HG02678 (cell line): ENCODE data around the gene SLIT3.
"Not testable (repeated sequence)": the region's sequence is repeated elsewhere in the genome, so short reads cannot be mapped to it uniquely, and the experiment has no call there.

Experiments
- ATAC-seq: cut with Tn5 transposase; IDR thresholded peaks from one replicate; pipeline ENCODE4 v1.9.1; 2021; ENCODE audit warnings: mild to moderate bottlenecking, moderate library complexity; ENCODE audit not compliant: unreplicated experiment

SLIT3 gene

GRCh38 chr5:168755548-168756093 is 545.3 kb downstream of the SLIT3 start:
- ATAC-seq = no peak

GRCh38 chr5:168753691-168754254 is 547.2 kb downstream of the SLIT3 start:
- ATAC-seq = no peak

- ATAC-seq = no peak
These were observed 548.3 kb downstream of the SLIT3 start for GRCh38 chr5:168752416-168753190.

- ATAC-seq = no peak
These were observed 548.9 kb downstream of the SLIT3 start for GRCh38 chr5:168752012-168752411.

GRCh38 chr5:168750926-168751325 is 550.0 kb downstream of the SLIT3 start:
- no peak for ATAC-seq

GRCh38 chr5:168749391-168750100 is 551.4 kb downstream of the SLIT3 start:
- ATAC-seq = no peak

GRCh38 chr5:168747987-168748777 is 552.8 kb downstream of the SLIT3 start:
- peak; percentile 74 for ATAC-seq

GRCh38 chr5:168746893-168747640 is 553.9 kb downstream of the SLIT3 start:
- no peak for ATAC-seq

- not testable (repeated sequence) for ATAC-seq
These were observed 554.6 kb downstream of the SLIT3 start for GRCh38 chr5:168746126-168746892.

GRCh38 chr5:168743617-168744016 is 557.3 kb downstream of the SLIT3 start:
- no peak for ATAC-seq

- not testable (repeated sequence) for ATAC-seq
These were observed 558.6 kb downstream of the SLIT3 start for GRCh38 chr5:168742311-168742710.

GRCh38 chr5:168740811-168741213 is 560.1 kb downstream of the SLIT3 start:
- ATAC-seq = no peak

GRCh38 chr5:168740092-168740800 is 560.7 kb downstream of the SLIT3 start:
- ATAC-seq = no peak

GRCh38 chr5:168737066-168737465 is 563.9 kb downstream of the SLIT3 start:
- ATAC-seq = no peak

- no peak for ATAC-seq
These were observed 564.6 kb downstream of the SLIT3 start for GRCh38 chr5:168736281-168736831.

- peak; percentile 72 for ATAC-seq
These were observed 566.2 kb downstream of the SLIT3 start for GRCh38 chr5:168734620-168735300.

- no peak for ATAC-seq
These were observed 566.8 kb downstream of the SLIT3 start for GRCh38 chr5:168734119-168734518.
